A549 (cell line): Measurements from ENCODE around the gene NEAT1. TPM values are rescaled to one million over a fixed set of nuclear protein-coding genes. Genes with fewer than 3 reads are reported as not detected.

Experiments
- ATAC-seq, 2 experiments: fragments of 200-7000 bp in 1 of 2; fragments of >200 bp in 1 of 2; cut with Nextera tagmentation in 1 of 2; cut with Tn5 transposase in 1 of 2; 3 replicates each; pipeline versions ENCODE4 v1.8.0 to v1.9.1; 2018 to 2020; ENCODE audit warnings: mild to moderate bottlenecking in 1 of 2, moderate library complexity in 1 of 2
- CTCF ChIA-PET: fragments of 300-600 bp; sonication (Branson Sonifier 250); formaldehyde crosslinking; extraction: SDS; loops from one replicate; lab custom pipeline; 2021; ENCODE audit warnings: antibody characterized with exemption, inconsistent platforms; lab: Yijun Ruan, JAX
- POLR2A ChIA-PET: fragments of 350-600 bp; formaldehyde crosslinking; extraction: SDS; loops from one replicate; lab custom pipeline; 2021; ENCODE audit warnings: antibody characterized with exemption, inconsistent platforms; lab: Yijun Ruan, JAX
- DNase-seq, 2 experiments: peaks; one replicate each; pipeline versions ENCODE4 v3.0.0 to v3.0.0-alpha.2; 2011 to 2016; ENCODE audit warnings: low read depth in 1 of 2, low spot score in 1 of 2
- FAIRE-seq: peaks from 2 replicates; lab custom pipeline; 2011; peaks lifted over from hg19 to GRCh38; lab: Jason Lieb, UNC
- H3K27ac ChIP-seq, 2 experiments: fragments of >200 bp; sonication (Bioruptor Twin); formaldehyde crosslinking; 3 replicates each; pipeline ENCODE4 v1.5.1; 2016 to 2017
- H3K4me1 ChIP-seq: fragments of >200 bp; sonication (Bioruptor Twin); formaldehyde crosslinking; 3 replicates; pipeline ENCODE4 v1.6.1; 2016
- H3K4me2 ChIP-seq: fragments of >200 bp; sonication (Bioruptor Twin); formaldehyde crosslinking; 3 replicates; pipeline ENCODE4 v1.6.1; 2016
- H3K4me3 ChIP-seq: fragments of >200 bp; sonication (Bioruptor Twin); formaldehyde crosslinking; 3 replicates; pipeline ENCODE4 v1.5.1; 2016
- H3K9me3 ChIP-seq: fragments of >200 bp; sonication (Bioruptor Twin); formaldehyde crosslinking; 3 replicates; pipeline ENCODE4 v1.6.1; 2016
- ATOH8 ChIP-seq: fragments of 250-450 bp; sonication (Bioruptor Pico); IDR thresholded peaks from 2 replicates; pipeline ENCODE4 v1.5.0; 2020; ENCODE audit warnings: low read depth, mild to moderate bottlenecking, moderate library complexity
- BCL3 ChIP-seq: fragments of >200 bp; sonication (Bioruptor Twin); formaldehyde crosslinking; IDR thresholded peaks from 3 replicates; pipeline ENCODE4 v1.6.1; 2016
- CHD2 ChIP-seq: fragments of 150-350 bp; IDR thresholded peaks from 2 replicates; pipeline ENCODE4 v1.6.1; 2014; ENCODE audit warnings: low read length; ENCODE audit not compliant: partially characterized antibody
- CHD4 ChIP-seq: fragments of 200-600 bp; sonication (generic); IDR thresholded peaks from 2 replicates; pipeline ENCODE4 v1.6.1; 2016; ENCODE audit warnings: antibody characterized with exemption, mild to moderate bottlenecking, borderline replicate concordance
- EHF ChIP-seq: fragments of 250-450 bp; sonication (Bioruptor Pico); IDR thresholded peaks from 2 replicates; pipeline ENCODE4 v1.5.0; 2020; ENCODE audit warnings: mild to moderate bottlenecking
- EHMT2 ChIP-seq: fragments of 200-600 bp; sonication (generic); IDR thresholded peaks from 2 replicates; pipeline ENCODE4 v1.6.1; 2016; ENCODE audit warnings: antibody characterized with exemption, low read depth, mild to moderate bottlenecking, moderate library complexity
- FOSB ChIP-seq: fragments of 250-450 bp; sonication (Bioruptor Pico); IDR thresholded peaks from 2 replicates; pipeline ENCODE4 v1.5.0; 2020; ENCODE audit warnings: mild to moderate bottlenecking, moderate library complexity
- HEYL ChIP-seq: fragments of 250-450 bp; sonication (Bioruptor Pico); IDR thresholded peaks from 2 replicates; pipeline ENCODE4 v1.8.0; 2021; ENCODE audit warnings: mild to moderate bottlenecking, moderate library complexity
- HOXB5 ChIP-seq: fragments of 250-450 bp; sonication (Bioruptor Pico); IDR thresholded peaks from 2 replicates; pipeline ENCODE4 v1.5.0; 2020; ENCODE audit warnings: mild to moderate bottlenecking, moderate library complexity
- JUNB ChIP-seq: fragments of >200 bp; sonication (Bioruptor Twin); formaldehyde crosslinking; IDR thresholded peaks from 2 replicates; pipeline ENCODE4 v1.6.1; 2016
- KDM5A ChIP-seq: fragments of 200-600 bp; sonication (generic); IDR thresholded peaks from 2 replicates; pipeline ENCODE4 v1.6.1; 2016; ENCODE audit warnings: antibody characterized with exemption, mild to moderate bottlenecking
- MAFK ChIP-seq: fragments of 450-650 bp; IDR thresholded peaks from 2 replicates; pipeline ENCODE4 v1.6.1; 2014; ENCODE audit not compliant: partially characterized antibody
- PHF8 ChIP-seq: fragments of 200-600 bp; sonication (generic); IDR thresholded peaks from 2 replicates; pipeline ENCODE4 v1.6.1; 2016; ENCODE audit warnings: low read depth, mild to moderate bottlenecking, antibody characterized with exemption, moderate library complexity, borderline replicate concordance
- POLR2A ChIP-seq: IDR thresholded peaks from 2 replicates; pipeline ENCODE4 v1.6.1; 2012; ENCODE audit warnings: mild to moderate bottlenecking, low read length
- POLR2AphosphoS2 ChIP-seq: conservative IDR thresholded peaks from 2 replicates; pipeline ENCODE4 v1.6.1; 2012; ENCODE audit warnings: low read length, improper control_type of control experiment, inconsistent platforms
- RAD21 ChIP-seq, 2 experiments: fragments of >200 bp in 1 of 2; sonication (Bioruptor Twin) in 1 of 2; formaldehyde crosslinking in 1 of 2; IDR thresholded peaks in 1 of 2; conservative IDR thresholded peaks in 1 of 2; 2 replicates in 1 of 2; 3 replicates in 1 of 2; pipeline ENCODE4 v1.6.1; 2012 to 2018; ENCODE audit warnings: inconsistent platforms in 1 of 2
- RCOR1 ChIP-seq: fragments of 150-350 bp; IDR thresholded peaks from 2 replicates; pipeline ENCODE4 v1.6.1; 2014; ENCODE audit warnings: antibody characterized with exemption, low read length, low read depth
- RFX5 ChIP-seq: fragments of 450-650 bp; IDR thresholded peaks from 2 replicates; pipeline ENCODE4 v1.7.1; 2014; ENCODE audit warnings: antibody characterized with exemption, mild to moderate bottlenecking, moderate library complexity
- RNF2 ChIP-seq: fragments of 200-600 bp; sonication (generic); IDR thresholded peaks from 2 replicates; pipeline ENCODE4 v1.6.1; 2016; ENCODE audit warnings: low read depth, mild to moderate bottlenecking, antibody characterized with exemption, moderate library complexity, borderline replicate concordance
- SMC3 ChIP-seq: fragments of >200 bp; sonication (Bioruptor Twin); formaldehyde crosslinking; IDR thresholded peaks from 3 replicates; pipeline ENCODE4 v1.6.1; 2018; ENCODE audit warnings: inconsistent platforms
- SREBF2 ChIP-seq: fragments of 450-650 bp; IDR thresholded peaks from 2 replicates; pipeline ENCODE4 v1.6.1; 2014; ENCODE audit warnings: mild to moderate bottlenecking, moderate library complexity
- WGBS: methylation state at CpG from one replicate; pipeline ENCODE4 v1.1.6; 2017; ENCODE audit errors: missing lambda C conversion rate; 5-methylcytosine and 5-hydroxymethylcytosine counted together
- polyA plus RNA-seq, 4 experiments: library from polyadenylated mRNA; depleted of rRNA in 3 of 4; stranded (reverse); fragments of >200 nt; fragmentation: RNase III in 1 of 4; extraction: RNeasy Plus Mini Kit Qiagen cat#74134 plus additional on column Dnase treatment in 1 of 4; gene quantifications; 2 replicates in 3 of 4; 3 replicates in 1 of 4; pipeline ENCODE4 v1.2.3, GENCODE V29; 2011 to 2017
- TF ChIP-seq, protein P1 (sequence below): fragments of >200 bp; sonication (Bioruptor Twin); formaldehyde crosslinking; IDR thresholded peaks from 2 replicates; pipeline ENCODE4 v1.6.1; 2016

The NEAT1 gene
- polyA plus RNA-seq, 2 of the 4 experiments (the other 2 are of a cell fraction), result 314 to 1,223 TPM

DNA sequence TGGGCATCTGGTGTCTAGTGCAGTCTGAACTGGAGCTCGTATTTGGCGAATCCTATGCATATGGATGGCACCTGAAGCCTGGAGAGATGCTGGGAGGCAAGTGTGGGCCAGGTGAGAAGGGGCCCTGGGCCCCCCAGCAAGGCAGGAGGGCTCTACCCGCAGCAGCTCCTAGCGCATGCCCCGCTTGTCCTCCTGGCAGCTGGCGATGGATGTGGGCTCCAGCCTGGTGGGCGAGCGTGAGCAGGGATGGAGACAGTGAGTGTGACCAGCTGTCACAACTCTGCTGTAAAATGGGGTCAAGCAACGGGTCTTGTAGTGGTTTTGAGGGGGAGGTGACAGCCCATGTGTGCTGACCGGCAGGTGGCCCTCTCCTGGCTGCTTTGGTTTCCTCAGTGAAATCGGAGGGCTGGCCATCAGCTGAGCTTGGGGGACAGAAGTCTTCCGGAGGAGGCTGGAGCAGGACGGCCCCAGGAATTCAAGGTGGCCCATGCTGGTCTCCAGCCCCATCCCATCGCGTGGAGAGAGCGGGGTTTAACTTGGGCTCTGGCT is 24.2 kb upstream of the NEAT1 start:
- CTCF ChIA-PET, result interaction anchor here (0.6 to 3.0 kb wide), 8 partner anchors 11 to 111 kb away, joined by 3 to 12 read pairs (median 4); partner anchors contain the start of gene FRMD8
- no peak for DNase-seq
- Histone ChIP-seq H3K9me3 (no peaks in the 10 kb centered on the region), H3K27ac (no peak overlapping the region), H3K4me2 (no peak overlapping the region), H3K4me3 (no peak overlapping the region), H3K4me1 (0 out of 3 replicates have a peak, but pooled peaks cover 4% of the 10 kb centered on the region)
- FAIRE-seq, result no peak
- POLR2A ChIA-PET, result interaction anchor here (0.7 to 1.9 kb wide), 2 partner anchors 16 to 20 kb away, joined by 4 read pairs; partner anchors contain the start of gene SLC25A45
- no peak for ATAC-seq
- no peak for TF ChIP-seq POLR2AphosphoS2
- WGBS, result 87% methylated on average over 14 of the region's 16 CpGs

GRCh38 chr11:65399249-65399648 is 23.3 kb upstream of the NEAT1 start:
- ChIA-PET CTCF (interaction anchor here (0.6 to 8.5 kb wide), 7 partner anchors 8 to 43 kb away, joined by 3 to 84 read pairs (median 5); partner anchors contain the start of gene FRMD8), POLR2A (no interaction called here)
- Histone ChIP-seq H3K27ac (no peak overlapping the region), H3K9me3 (no peaks in the 10 kb centered on the region), H3K4me3 (no peak overlapping the region), H3K4me1 (0 out of 3 replicates have a peak, but pooled peaks cover 4% of the 10 kb centered on the region)
- ATAC-seq (no peak; a peak in 1 of 6 replicates), DNase-seq (no peak), FAIRE-seq (no peak)
- TF ChIP-seq ATOH8 (CRISPR knock-in tag), result no peak
- no peak for TF ChIP-seq KDM5A
- TF ChIP-seq SREBF2, result no peak
- TF ChIP-seq RAD21 (conservative IDR thresholded peaks at IDR 0.05 in 1 of 2, IDR thresholded peaks at IDR 0.05 in 1 of 2), result no peak
- TF ChIP-seq RNF2, result no peak
- TF ChIP-seq EHF (CRISPR knock-in tag), result no peak
- TF ChIP-seq HOXB5 (CRISPR knock-in tag), result no peak
- TF ChIP-seq JUNB, result no peak
- TF ChIP-seq HEYL (CRISPR knock-in tag), result no peak
- TF ChIP-seq PHF8, result no peak
- no peak for TF ChIP-seq SMC3
- no peak for TF ChIP-seq CHD4
- no peak for TF ChIP-seq FOSB (CRISPR knock-in tag)
- TF ChIP-seq, protein P1, sequence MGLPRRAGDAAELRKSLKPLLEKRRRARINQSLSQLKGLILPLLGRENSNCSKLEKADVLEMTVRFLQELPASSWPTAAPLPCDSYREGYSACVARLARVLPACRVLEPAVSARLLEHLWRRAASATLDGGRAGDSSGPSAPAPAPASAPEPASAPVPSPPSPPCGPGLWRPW, result no peak
- no peak for TF ChIP-seq EHMT2
- no peak for TF ChIP-seq POLR2A
- no peak for TF ChIP-seq BCL3
- TF ChIP-seq, all 56 proteins: peak for 0
- H3K4me2 ChIP-seq, result no peak overlapping the region
- WGBS, result 92% methylated on average over 13 of the region's 13 CpGs

GRCh38 chr11:65399845-65400244 is 22.8 kb upstream of the NEAT1 start:
- POLR2A ChIA-PET, result no interaction called here
- Histone ChIP-seq H3K9me3 (no peaks in the 10 kb centered on the region), H3K27ac (no peak overlapping the region), H3K4me3 (no peak overlapping the region), H3K4me1 (0 out of 3 replicates have a peak, but pooled peaks cover 4% of the 10 kb centered on the region), H3K4me2 (no peak overlapping the region)
- TF ChIP-seq MAFK (no peak), RCOR1 (no peak), RFX5 (no peak), JUNB (no peak), CHD2 (no peak)
- DNase-seq (no peak), FAIRE-seq (no peak), ATAC-seq (no peak)
- CTCF ChIA-PET, result interaction anchor here (1.3 to 8.5 kb wide), 5 partner anchors 8 to 33 kb away, joined by 3 to 84 read pairs (median 5); partner anchors contain the start of gene FRMD8
- 91% methylated on average over 10 of the region's 10 CpGs for WGBS
